ENCODE measurements around the gene PPP5C.

- TF ChIP-seq CTCF (conservative IDR thresholded peaks at IDR 0.05; ENCODE audit: low read length), result no peak
- no peak for TF ChIP-seq EZH2phosphoT487 (IDR thresholded peaks at IDR 0.05; ENCODE audit: borderline replicate concordance, low read depth, low read length)
Measured at GRCh38 chr19:46385636-46386035, 38.7 kb downstream of the PPP5C start.

All from OCI-LY7 (cell line).